ENCODE data around the gene EXOSC7. TPM values are rescaled to one million over a fixed set of nuclear protein-coding genes. Genes with fewer than 3 reads are reported as not detected.

The EXOSC7 gene
- total and polyA plus RNA-seq, 2 of the 4 experiments (the other 2 are of a cell fraction): 61.6 to 62.2 TPM

DNA sequence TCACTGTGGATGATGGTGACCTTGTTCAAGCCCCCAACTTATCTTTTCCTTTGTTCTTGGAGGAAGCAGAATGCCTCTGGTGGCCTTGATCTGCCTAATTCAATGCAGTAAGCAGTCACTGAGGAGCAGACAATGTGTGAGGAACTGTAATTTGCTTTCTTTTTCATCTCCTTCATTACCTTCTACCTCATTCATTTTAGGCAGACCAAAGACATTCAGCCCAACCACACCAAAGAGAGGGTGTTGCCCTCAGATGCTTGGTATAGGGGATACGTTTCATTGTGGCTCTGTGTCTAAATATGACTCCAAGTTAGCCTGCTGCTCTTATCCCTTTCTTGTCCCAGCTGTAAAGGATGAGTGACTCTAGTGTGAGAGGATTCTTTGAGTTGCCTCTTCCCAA, 15.3 kb downstream of the EXOSC7 start:
- no peak overlapping the region for H4K91ac ChIP-seq (ENCODE audit: insufficient read depth, low read depth, low read length)
- in situ Hi-C loops (cut with MboI; ENCODE audit: low sequenced_read_pairs): no loop called here
- no peak overlapping the region; the same call in 1 of the 2 replicates for H3K4ac ChIP-seq (ENCODE audit: low read depth, low read length)
- H3K4me3 ChIP-seq (ENCODE audit: insufficient read depth, low read depth, low read length): no peak overlapping the region
- no peak overlapping the region for H3K18ac ChIP-seq (ENCODE audit: low read depth, low read length)
- dilution Hi-C loops (cut with HindIII; ENCODE audit: low sequenced_read_pairs, unreplicated experiment): no loop called here
- no peak overlapping the region for H2BK20ac ChIP-seq (ENCODE audit: low read depth, low read length)
- H3K27me3 ChIP-seq (ENCODE audit: control insufficient read depth, insufficient read depth, low read length): no peaks in the 10 kb centered on the region
- H2AK9ac ChIP-seq (replicated peaks; ENCODE audit: low read depth, low read length, poor library complexity): no peak overlapping the region
- ChIA-PET CTCF (no interaction called here), POLR2A (ENCODE audit: unreplicated experiment) (no interaction called here)
- no CpG with 5 or more reads among the region's 1 CpG for WGBS, 2 experiments (ENCODE audit: extremely low coverage in 2 of 2, insufficient read length in 1 of 2)
- peaks cover 35% of the 10 kb centered on the region for H3K9me1 ChIP-seq (ENCODE audit: insufficient read depth, low read length)
- no peak for TF ChIP-seq RAD21 (IDR thresholded peaks at IDR 0.05; ENCODE audit: low read length)
- no peak for TF ChIP-seq NFE2L2 (IDR thresholded peaks at IDR 0.05; ENCODE audit: low read depth, low read length)
- no peak for TF ChIP-seq MAFK (IDR thresholded peaks at IDR 0.05; ENCODE audit: low read depth, low read length)
- no peak for TF ChIP-seq MAZ (IDR thresholded peaks at IDR 0.05; ENCODE audit: borderline replicate concordance, low read depth, low read length)
- TF ChIP-seq POLR2A (IDR thresholded peaks at IDR 0.05; ENCODE audit: low read depth, low read length): no peak
- no peak for TF ChIP-seq BHLHE40 (IDR thresholded peaks at IDR 0.05; ENCODE audit: low read depth, low read length)
- TF ChIP-seq SMC3 (IDR thresholded peaks at IDR 0.05; ENCODE audit: low read depth, low read length): no peak
- TF ChIP-seq CHD1 (IDR thresholded peaks at IDR 0.05; ENCODE audit: low read depth, low read length): no peak
- TF ChIP-seq, protein P1, sequence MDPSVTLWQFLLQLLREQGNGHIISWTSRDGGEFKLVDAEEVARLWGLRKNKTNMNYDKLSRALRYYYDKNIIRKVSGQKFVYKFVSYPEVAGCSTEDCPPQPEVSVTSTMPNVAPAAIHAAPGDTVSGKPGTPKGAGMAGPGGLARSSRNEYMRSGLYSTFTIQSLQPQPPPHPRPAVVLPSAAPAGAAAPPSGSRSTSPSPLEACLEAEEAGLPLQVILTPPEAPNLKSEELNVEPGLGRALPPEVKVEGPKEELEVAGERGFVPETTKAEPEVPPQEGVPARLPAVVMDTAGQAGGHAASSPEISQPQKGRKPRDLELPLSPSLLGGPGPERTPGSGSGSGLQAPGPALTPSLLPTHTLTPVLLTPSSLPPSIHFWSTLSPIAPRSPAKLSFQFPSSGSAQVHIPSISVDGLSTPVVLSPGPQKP (IDR thresholded peaks at IDR 0.05; ENCODE audit: borderline replicate concordance, low read depth, low read length): no peak
- no peak overlapping the region for H3K23ac ChIP-seq (ENCODE audit: low read depth, low read length)
- no peak overlapping the region for H3K4me2 ChIP-seq (ENCODE audit: low read depth, low read length)
- ATAC-seq (ENCODE audit: low read depth): no peak
- no peak overlapping the region for H4K5ac ChIP-seq (ENCODE audit: low read depth, low read length)
- peaks cover 26% of the 10 kb centered on the region for H3K4me1 ChIP-seq (ENCODE audit: control insufficient read depth, insufficient read depth, low read length)
- H2BK5ac ChIP-seq (ENCODE audit: low read depth, low read length, poor library complexity, severe bottlenecking): no peak overlapping the region
- no peak overlapping the region for H3K27ac ChIP-seq (ENCODE audit: insufficient read depth, low read length)
- H2AFZ ChIP-seq (replicated peaks; ENCODE audit: low read length, poor library complexity): no peak overlapping the region
- peaks cover 4% of the 10 kb centered on the region for H3K36me3 ChIP-seq (ENCODE audit: control insufficient read depth, insufficient read depth, low read length)
- DNase-seq: no peak
- H3K9ac ChIP-seq (ENCODE audit: low read depth, low read length): no peak overlapping the region
- H2AK5ac ChIP-seq (ENCODE audit: low read depth, low read length): no peak overlapping the region
- H4K20me1 ChIP-seq (ENCODE audit: insufficient read depth, low read length): peaks cover 38% of the 10 kb centered on the region
- no TSS peak for BruUV-seq (replicated peaks)
- no peak overlapping the region for H2BK120ac ChIP-seq (ENCODE audit: low read depth, low read length)
- intact Hi-C loops (cut with micrococcal nuclease): no loop called here
- peaks cover 43 to 82% of the 10 kb centered on the region in 2 experiments for H3K79me1 ChIP-seq (ENCODE audit: low read depth in 1 of 2, low read length in 2 of 2)
- H3K14ac ChIP-seq (replicated peaks; ENCODE audit: low read depth, low read length): no peak overlapping the region
- no peaks in the 10 kb centered on the region for H3K9me3 ChIP-seq (ENCODE audit: control insufficient read depth, insufficient read depth, low read length)
- H2BK15ac ChIP-seq (ENCODE audit: low read depth, low read length): no peak overlapping the region
- no peak overlapping the region for H3K56ac ChIP-seq (ENCODE audit: extremely low read depth, insufficient read depth, low read length)
- no peak overlapping the region for H4K8ac ChIP-seq (ENCODE audit: low read depth in 2 of 2, low read length in 2 of 2)

Data from IMR-90 (cell line).